Psoas muscle (tissue), 8 donors: ENCODE results near the gene SUFU. TPM values are rescaled to one million over a fixed set of nuclear protein-coding genes. Genes with fewer than 3 reads are reported as not detected.
A peak's percentile ranks its signal among the peaks of the same experiment; 100 is the strongest.

Source experiments
- ATAC-seq, 4 donors: fragments of 200-7000 bp; cut with Tn5 transposase; one replicate each; pipeline ENCODE4 v1.9.1; 2020; ENCODE audit warnings: moderate library complexity in 3 of 4, mild to moderate bottlenecking in 2 of 4
- DNase-seq, 2 donors: peaks; one replicate each; pipeline ENCODE4 v3.0.0-alpha.2; 2020
- H3K27ac ChIP-seq: fragments of 200-600 bp; one replicate; pipeline ENCODE4 v1.8.0; 2022
- H3K27me3 ChIP-seq, 3 donors: fragments of 200-600 bp in 1 of 3; one replicate each; pipeline versions ENCODE4 v1.6.1 to v1.8.0; 2013 to 2022; ENCODE audit warnings: low read length in 2 of 3, mild to moderate bottlenecking in 2 of 3, moderate library complexity in 1 of 3; ENCODE audit not compliant: insufficient read depth in 3 of 3
- H3K36me3 ChIP-seq, 2 donors: fragments of 200-600 bp in 1 of 2; one replicate each; pipeline versions ENCODE4 v1.6.1 to v1.8.0; 2013 to 2022; ENCODE audit warnings: low read depth in 1 of 2, mild to moderate bottlenecking in 1 of 2, moderate library complexity in 1 of 2; ENCODE audit not compliant: insufficient read depth in 1 of 2
- H3K4me1 ChIP-seq: fragments of 200-600 bp; one replicate; pipeline ENCODE4 v1.8.0; 2022
- H3K4me3 ChIP-seq: fragments of 200-600 bp; one replicate; pipeline ENCODE4 v1.8.0; 2022; ENCODE audit warnings: mild to moderate bottlenecking
- H3K9me3 ChIP-seq: fragments of 200-600 bp; one replicate; pipeline ENCODE4 v1.8.0; 2022
- WGBS, 3 donors: extraction: QIAGEN DNeasy Blood & Tissue Kit; methylation state at CpG; one replicate each; pipeline versions ENCODE4 v1.1.6 to v1.1.7; 2013; 5-methylcytosine and 5-hydroxymethylcytosine counted together
- intact Hi-C, 2 donors: fragments of 100-400 bp; cut with DNase I; formaldehyde crosslinking; loops; one replicate each; pipeline versions ENCODE4 v1.11.0 to v1.14.2; 2022
- polyA plus RNA-seq, 3 donors: library from polyadenylated mRNA; stranded (reverse); fragments of 200-250 nt; gene quantifications; one replicate each; pipeline ENCODE4 v1.2.3, GENCODE V29; 2013
- total RNA-seq, 4 donors: library from RNA; stranded (reverse); fragmentation: NEBNext Ultra II Directional in 2 of 4; extraction: Animal tissue kit (Norgen Biotek cat#: 25700) in 2 of 4; gene quantifications; one replicate each; pipeline versions ENCODE4 v1.2.1 to v1.2.4, GENCODE V29; 2021 to 2023
- TF ChIP-seq, protein P1 (sequence below): fragments of 200-600 bp; IDR thresholded peaks from one replicate; pipeline ENCODE4 v1.8.0; 2022; ENCODE audit warnings: antibody characterized with exemption
- donor health status: healthy with polysubstance abuse.
- donor health status: DM: no; HTN: no; CAD: no; lungs with moderate emphysema.
- donor health status: Bipolar disorder and iron deficiency.
- donor health status: healthy.
- donor health status: DM: yes; HTN: yes; CAD: no.
- donor health status: DM: no; HTN: no; CAD: no.
- donor health status: DM: no; HTN: no; CAD: no.
- donor health status: DM: yes; HTN: yes; CAD: no.

SUFU gene
- total and polyA plus RNA-seq, 7 donors, result 2.1 to 6.8 (median 5.1) TPM

DNA sequence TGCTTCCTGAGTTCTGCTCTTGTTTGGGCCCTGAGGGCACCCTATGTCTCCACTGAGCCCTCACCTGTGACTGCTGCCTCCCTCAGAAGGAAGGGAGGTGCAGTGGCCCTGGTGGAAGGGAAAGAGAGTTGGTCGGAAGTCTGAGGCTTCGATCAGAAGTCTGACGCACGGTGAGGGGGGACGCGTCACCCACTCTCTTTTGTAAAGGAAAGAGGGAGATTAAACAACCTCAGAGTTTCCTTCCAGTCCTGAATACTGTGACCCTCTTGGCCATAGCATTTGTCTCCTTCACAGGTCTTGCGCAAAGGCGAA is 109.1 kb downstream of the SUFU start:
- peak overlapping the region; percentile 23 for H3K27ac ChIP-seq
- H3K4me1 ChIP-seq, result peaks cover 57% of the 10 kb centered on the region
- H3K4me3 ChIP-seq, result no peak overlapping the region
- TF ChIP-seq, protein P1, sequence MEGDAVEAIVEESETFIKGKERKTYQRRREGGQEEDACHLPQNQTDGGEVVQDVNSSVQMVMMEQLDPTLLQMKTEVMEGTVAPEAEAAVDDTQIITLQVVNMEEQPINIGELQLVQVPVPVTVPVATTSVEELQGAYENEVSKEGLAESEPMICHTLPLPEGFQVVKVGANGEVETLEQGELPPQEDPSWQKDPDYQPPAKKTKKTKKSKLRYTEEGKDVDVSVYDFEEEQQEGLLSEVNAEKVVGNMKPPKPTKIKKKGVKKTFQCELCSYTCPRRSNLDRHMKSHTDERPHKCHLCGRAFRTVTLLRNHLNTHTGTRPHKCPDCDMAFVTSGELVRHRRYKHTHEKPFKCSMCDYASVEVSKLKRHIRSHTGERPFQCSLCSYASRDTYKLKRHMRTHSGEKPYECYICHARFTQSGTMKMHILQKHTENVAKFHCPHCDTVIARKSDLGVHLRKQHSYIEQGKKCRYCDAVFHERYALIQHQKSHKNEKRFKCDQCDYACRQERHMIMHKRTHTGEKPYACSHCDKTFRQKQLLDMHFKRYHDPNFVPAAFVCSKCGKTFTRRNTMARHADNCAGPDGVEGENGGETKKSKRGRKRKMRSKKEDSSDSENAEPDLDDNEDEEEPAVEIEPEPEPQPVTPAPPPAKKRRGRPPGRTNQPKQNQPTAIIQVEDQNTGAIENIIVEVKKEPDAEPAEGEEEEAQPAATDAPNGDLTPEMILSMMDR, result no peak
- DNase-seq, result no peak
- no peak for ATAC-seq
- intact Hi-C loops, result no loop called here
- H3K36me3 ChIP-seq, result peaks cover 0 to 17% of the 10 kb centered on the region in 2 donors
- no peaks in the 10 kb centered on the region for H3K9me3 ChIP-seq
- WGBS, 3 donors, result 86 to 90% (median 87%) methylated on average over 8 of the region's 8 CpGs
- no peaks in the 10 kb centered on the region for H3K27me3 ChIP-seq

DNA sequence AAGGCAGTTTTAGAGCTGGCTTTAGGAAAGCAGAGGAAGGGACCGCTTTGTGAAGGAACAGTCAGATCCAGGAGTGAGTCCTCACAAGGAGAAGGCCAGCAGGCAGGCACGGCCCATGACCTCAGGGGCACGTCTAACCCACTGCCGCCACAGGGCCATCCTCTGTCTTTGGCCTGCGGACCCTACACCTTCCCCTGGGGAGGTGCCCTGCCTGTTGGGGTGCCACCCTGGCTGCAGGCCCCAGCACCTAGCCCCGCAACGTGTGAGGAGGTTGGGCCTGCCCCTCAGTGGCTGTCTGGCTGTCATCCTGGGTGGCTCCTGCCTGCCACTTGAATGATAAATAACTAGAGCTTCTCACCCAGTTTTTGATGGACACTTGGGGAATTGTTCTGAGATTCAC is 109.5 kb downstream of the SUFU start:
- ATAC-seq (no peak), DNase-seq (no peak)
- peak overlapping the region; percentile 23 for H3K27ac ChIP-seq
- TF ChIP-seq, protein P1, result no peak
- intact Hi-C loops, result no loop called here
- WGBS, 3 donors, result 88 to 91% (median 91%) methylated on average over 7 of the region's 7 CpGs
- peaks cover 0 to 19% of the 10 kb centered on the region in 2 donors for H3K36me3 ChIP-seq
- H3K4me1 ChIP-seq, result peaks cover 58% of the 10 kb centered on the region
- H3K27me3 ChIP-seq, result no peaks in the 10 kb centered on the region
- H3K9me3 ChIP-seq, result no peaks in the 10 kb centered on the region
- no peak overlapping the region for H3K4me3 ChIP-seq

GRCh38 chr10:102613785-102614184 is 110.0 kb downstream of the SUFU start:
- Histone ChIP-seq H3K4me1 (peaks cover 61% of the 10 kb centered on the region), H3K36me3 (peaks cover 0 to 19% of the 10 kb centered on the region in 2 donors), H3K27me3 (no peaks in the 10 kb centered on the region), H3K4me3 (no peak overlapping the region), H3K9me3 (no peaks in the 10 kb centered on the region), H3K27ac (peak overlapping the region; percentile 46)
- peak; percentile 50 to 76 for DNase-seq
- intact Hi-C loops, result no loop called here
- no peak for ATAC-seq
- TF ChIP-seq, protein P1, result no peak
- WGBS, 3 donors, result 57 to 76% (median 63%) methylated on average over 8 of the region's 8 CpGs

- ATAC-seq, result no peak
- TF ChIP-seq, protein P1, result no peak
- Histone ChIP-seq H3K36me3 (peaks cover 0 to 19% of the 10 kb centered on the region in 2 donors), H3K9me3 (no peaks in the 10 kb centered on the region), H3K4me3 (no peak overlapping the region), H3K27ac (peak overlapping the region; percentile 82), H3K4me1 (peaks cover 71% of the 10 kb centered on the region), H3K27me3 (no peaks in the 10 kb centered on the region)
- 96 to 100% (median 99%) methylated on average over 5 of the region's 5 CpGs for WGBS, 3 donors
- no peak for DNase-seq
- intact Hi-C loops, result no loop called here
Observed at GRCh38 chr10:102614888-102615287, 111.1 kb downstream of the SUFU start.

DNA sequence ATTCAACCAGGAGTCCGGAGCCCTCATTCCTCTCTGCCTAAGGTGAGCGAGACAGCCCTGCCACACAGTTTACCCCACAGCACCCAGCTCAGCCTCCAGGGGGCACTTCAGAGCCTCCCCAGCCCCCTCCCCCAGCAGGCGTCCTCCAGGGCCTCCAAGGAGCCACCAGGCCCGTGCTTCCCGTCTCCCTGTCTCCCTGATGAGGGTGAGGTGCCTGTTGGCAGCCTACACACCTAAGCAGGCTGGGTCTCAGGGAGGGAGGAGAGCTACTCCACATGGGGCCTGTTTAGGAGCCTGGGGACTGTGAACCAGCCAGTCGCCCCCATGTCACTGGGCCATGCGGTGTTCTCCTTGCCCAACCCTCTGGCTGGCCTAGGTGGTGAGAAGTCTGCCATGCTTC is 111.6 kb downstream of the SUFU start:
- Histone ChIP-seq H3K4me3 (no peak overlapping the region), H3K36me3 (peaks cover 0 to 19% of the 10 kb centered on the region in 2 donors), H3K27me3 (no peaks in the 10 kb centered on the region), H3K27ac (peak overlapping the region; percentile 82), H3K4me1 (peaks cover 75% of the 10 kb centered on the region), H3K9me3 (no peaks in the 10 kb centered on the region)
- ATAC-seq (peak in 3 of 4 donors; percentile 55 to 59 (median 59)), DNase-seq (peak; percentile 30 to 73)
- intact Hi-C loops, result no loop called here
- TF ChIP-seq, protein P1, result peak; percentile 12
- 50 to 55% (median 53%) methylated on average over 7 of the region's 7 CpGs for WGBS, 3 donors
